BJ (cell line): ENCODE measurements around the gene SHISA9. TPM values are rescaled to one million over a fixed set of nuclear protein-coding genes. Genes with fewer than 3 reads are reported as not detected.

Experiments used
- CTCF ChIA-PET: fragments of 350-600 bp; formaldehyde crosslinking; extraction: SDS; loops from one replicate; lab custom pipeline; 2021; ENCODE audit warnings: antibody characterized with exemption, inconsistent platforms; lab: Yijun Ruan, JAX
- POLR2A ChIA-PET: fragments of 300-600 bp; sonication (Branson Sonifier 250); formaldehyde crosslinking; extraction: SDS; loops from one replicate; lab custom pipeline; 2021; ENCODE audit warnings: antibody characterized with exemption; lab: Charles Lee
- DNase-seq: peaks from one replicate; pipeline ENCODE4 v3.0.0-alpha.2; 2011; ENCODE audit warnings: low read depth
- H3K27me3 ChIP-seq: 2 replicates; pipeline ENCODE4 v1.6.0; 2011; ENCODE audit warnings: low read length; ENCODE audit not compliant: control insufficient read depth, insufficient read depth
- H3K36me3 ChIP-seq: 2 replicates; pipeline ENCODE4 v1.5.1; 2011; ENCODE audit warnings: low read length; ENCODE audit not compliant: control insufficient read depth, insufficient read depth
- H3K4me3 ChIP-seq: 2 replicates; pipeline ENCODE4 v1.5.1; 2011; ENCODE audit warnings: low read depth, mild to moderate bottlenecking, control low read depth, low read length
- polyA plus RNA-seq: library from polyadenylated mRNA; depleted of rRNA; stranded (reverse); fragments of >200 nt; gene quantifications from 2 replicates; pipeline ENCODE4 v1.2.3, GENCODE V29; 2011
- TF ChIP-seq, protein P1 (sequence below): IDR thresholded peaks from 2 replicates; pipeline ENCODE4 v1.5.1; 2011; ENCODE audit warnings: low read depth, mild to moderate bottlenecking, control low read depth, inconsistent platforms, low read length, moderate library complexity; ENCODE audit not compliant: insufficient read depth

The SHISA9 gene
- polyA plus RNA-seq, 1 experiment: not detected

DNA sequence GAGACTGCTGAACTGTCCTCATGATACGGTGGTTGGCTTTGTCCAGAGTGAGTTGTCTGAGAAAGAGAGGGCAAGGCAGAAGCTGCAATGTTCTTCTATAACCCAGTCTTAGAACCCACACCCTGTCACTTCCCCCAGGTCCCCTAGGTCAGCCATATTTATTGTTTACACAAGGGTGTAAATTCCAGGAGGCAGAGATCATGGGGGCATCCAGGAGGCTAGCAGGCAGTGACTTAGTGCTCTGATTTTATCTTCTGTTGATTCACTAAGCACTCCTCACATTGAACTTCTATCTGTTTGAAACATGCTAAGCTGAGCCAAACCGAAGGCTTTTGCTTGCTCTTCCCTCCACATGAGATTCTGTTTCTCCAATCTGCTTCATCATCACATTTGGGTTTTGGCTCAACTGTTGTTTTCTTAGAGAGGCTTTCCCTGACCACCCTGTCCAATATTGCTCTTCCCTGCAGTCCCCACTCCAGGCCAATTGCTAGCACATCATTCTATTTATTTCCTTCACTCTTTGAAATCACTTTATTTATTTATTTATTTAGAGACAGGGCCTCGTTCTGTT, 34.3 kb upstream of the SHISA9 start:
- DNase-seq: no peak
- CTCF ChIA-PET: no interaction called here
- TF ChIP-seq, protein P1, sequence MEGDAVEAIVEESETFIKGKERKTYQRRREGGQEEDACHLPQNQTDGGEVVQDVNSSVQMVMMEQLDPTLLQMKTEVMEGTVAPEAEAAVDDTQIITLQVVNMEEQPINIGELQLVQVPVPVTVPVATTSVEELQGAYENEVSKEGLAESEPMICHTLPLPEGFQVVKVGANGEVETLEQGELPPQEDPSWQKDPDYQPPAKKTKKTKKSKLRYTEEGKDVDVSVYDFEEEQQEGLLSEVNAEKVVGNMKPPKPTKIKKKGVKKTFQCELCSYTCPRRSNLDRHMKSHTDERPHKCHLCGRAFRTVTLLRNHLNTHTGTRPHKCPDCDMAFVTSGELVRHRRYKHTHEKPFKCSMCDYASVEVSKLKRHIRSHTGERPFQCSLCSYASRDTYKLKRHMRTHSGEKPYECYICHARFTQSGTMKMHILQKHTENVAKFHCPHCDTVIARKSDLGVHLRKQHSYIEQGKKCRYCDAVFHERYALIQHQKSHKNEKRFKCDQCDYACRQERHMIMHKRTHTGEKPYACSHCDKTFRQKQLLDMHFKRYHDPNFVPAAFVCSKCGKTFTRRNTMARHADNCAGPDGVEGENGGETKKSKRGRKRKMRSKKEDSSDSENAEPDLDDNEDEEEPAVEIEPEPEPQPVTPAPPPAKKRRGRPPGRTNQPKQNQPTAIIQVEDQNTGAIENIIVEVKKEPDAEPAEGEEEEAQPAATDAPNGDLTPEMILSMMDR: no peak
- no peak overlapping the region for H3K4me3 ChIP-seq
- H3K36me3 ChIP-seq: no peaks in the 10 kb centered on the region
- no peaks in the 10 kb centered on the region for H3K27me3 ChIP-seq
- POLR2A ChIA-PET: no interaction called here

DNA sequence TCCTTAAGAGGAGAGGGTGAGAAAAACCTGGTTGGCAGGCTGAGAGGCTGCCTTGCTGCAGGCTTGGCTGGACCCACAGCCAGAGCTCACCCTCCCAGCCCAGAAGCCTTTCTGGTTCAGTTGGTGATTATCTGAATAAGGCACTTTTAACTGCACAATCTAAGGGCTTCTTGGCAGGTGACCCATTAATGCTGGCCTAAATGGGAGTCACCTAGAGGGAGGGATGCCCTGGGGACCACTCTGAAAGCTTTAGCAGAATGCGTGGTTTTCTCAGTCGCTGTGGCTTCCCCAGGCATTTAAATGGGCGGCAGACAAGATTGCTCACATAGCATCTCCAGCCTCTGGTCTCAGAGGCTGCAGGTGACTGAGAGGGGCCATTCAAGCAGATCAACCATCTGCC, 33.2 kb upstream of the SHISA9 start:
- DNase-seq: no peak
- ChIA-PET CTCF (no interaction called here), POLR2A (no interaction called here)
- no peaks in the 10 kb centered on the region for H3K27me3 ChIP-seq
- TF ChIP-seq, protein P1: no peak
- H3K36me3 ChIP-seq: no peaks in the 10 kb centered on the region
- no peak overlapping the region for H3K4me3 ChIP-seq

DNA sequence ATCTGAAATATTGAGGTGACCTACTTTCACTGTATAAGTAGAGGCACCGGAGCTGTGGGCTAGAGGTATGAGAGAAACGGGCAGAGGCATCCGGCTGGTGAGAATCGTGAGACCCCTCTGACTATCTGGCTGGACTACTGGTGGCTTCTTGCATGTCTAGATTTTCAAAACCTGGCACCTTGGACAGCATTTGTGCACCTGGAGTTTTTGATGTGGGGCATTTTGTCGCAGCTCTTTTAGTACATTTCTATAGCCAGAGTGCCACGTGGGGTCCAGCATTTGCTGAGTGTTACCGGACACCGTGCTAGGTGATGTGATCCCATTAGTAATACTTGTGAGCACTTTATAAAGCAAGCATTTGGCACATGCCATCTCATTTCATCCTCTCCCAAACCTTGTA, 32.6 kb upstream of the SHISA9 start:
- ChIA-PET CTCF (no interaction called here), POLR2A (no interaction called here)
- no peaks in the 10 kb centered on the region for H3K27me3 ChIP-seq
- no peak overlapping the region for H3K4me3 ChIP-seq
- no peak for DNase-seq
- TF ChIP-seq, protein P1: no peak
- H3K36me3 ChIP-seq: no peaks in the 10 kb centered on the region

DNA sequence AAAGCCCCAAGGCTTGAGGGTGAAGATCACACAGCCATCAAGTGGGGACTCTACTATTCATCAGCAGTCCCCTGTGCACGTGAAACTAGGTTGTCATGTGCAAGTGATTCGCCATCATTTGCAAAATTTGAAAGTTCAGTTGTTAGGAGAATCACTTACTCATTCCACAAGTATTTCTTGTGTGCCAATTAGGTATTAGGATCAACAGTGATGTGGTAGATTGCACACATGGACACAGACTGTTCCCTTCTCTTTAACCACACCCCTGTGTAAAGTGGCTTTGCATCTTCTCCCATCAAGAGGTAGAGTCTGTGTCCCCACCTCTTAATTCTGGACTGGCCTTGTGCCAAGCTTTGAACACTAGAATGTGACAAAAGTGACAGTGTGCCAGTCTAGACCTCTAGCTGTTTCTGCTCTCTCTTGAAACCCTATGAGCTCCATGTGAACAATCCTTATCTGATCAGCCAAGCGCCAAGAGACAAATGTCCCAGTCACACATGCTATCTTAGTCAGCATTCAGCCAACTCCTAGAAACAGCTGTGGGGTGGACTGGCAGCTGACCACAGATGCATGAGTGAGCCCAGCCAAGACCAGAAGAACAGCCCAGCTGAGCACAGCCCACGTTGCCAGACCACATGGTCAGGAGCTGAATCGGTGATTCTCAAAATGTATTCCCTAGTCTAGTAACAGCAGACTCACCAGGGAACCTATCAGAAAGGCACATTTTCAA, 31.5 kb upstream of the SHISA9 start:
- ChIA-PET CTCF (no interaction called here), POLR2A (no interaction called here)
- Histone ChIP-seq H3K4me3 (no peak overlapping the region), H3K27me3 (no peaks in the 10 kb centered on the region), H3K36me3 (no peaks in the 10 kb centered on the region)
- TF ChIP-seq, protein P1: no peak
- DNase-seq: no peak

DNA sequence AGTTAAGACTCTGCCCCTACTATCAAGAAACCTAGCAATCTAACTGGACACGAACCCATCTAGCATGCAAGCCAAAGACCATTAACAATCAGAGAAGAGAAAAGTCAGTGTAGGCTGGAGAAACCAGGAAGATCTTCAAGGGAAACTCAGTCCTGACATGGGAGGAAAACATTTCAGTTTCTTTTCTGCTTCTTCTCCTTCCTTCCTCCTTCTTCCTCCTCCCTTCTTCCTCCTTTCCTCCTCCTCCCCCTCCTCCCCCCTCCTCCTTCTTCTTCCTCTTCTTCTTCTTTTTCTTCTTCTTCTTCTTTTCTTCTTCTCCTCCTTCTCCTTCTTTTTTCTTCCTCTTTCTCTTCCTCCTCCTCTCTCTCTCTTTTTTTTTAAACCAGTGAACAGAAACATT, 29.6 kb upstream of the SHISA9 start:
- TF ChIP-seq, protein P1: no peak
- Histone ChIP-seq H3K4me3 (no peak overlapping the region), H3K27me3 (no peaks in the 10 kb centered on the region), H3K36me3 (no peaks in the 10 kb centered on the region)
- no peak for DNase-seq
- ChIA-PET POLR2A (no interaction called here), CTCF (no interaction called here)
